GM08714 (cell line): ENCODE measurements around the gene FANCL.
"Not testable (repeated sequence)": the region's sequence is repeated elsewhere in the genome, so short reads cannot be mapped to it uniquely, and the experiment has no call there.

Source experiments
- H3K4me3 ChIP-seq: fragments of 200-500 bp; sonication (Bioruptor generic); 2 replicates; pipeline ENCODE4 v1.5.1; 2014; ENCODE audit warnings: mild to moderate bottlenecking, low read length, inconsistent platforms
- ZNF274 ChIP-seq: IDR thresholded peaks from 2 replicates; pipeline ENCODE4 v1.6.1; 2012; ENCODE audit warnings: mild to moderate bottlenecking, low read depth, low read length

Gene FANCL

GRCh38 chr2:58235170-58235569 lies 6.0 kb downstream of the FANCL start:
- H3K4me3 ChIP-seq = no peak overlapping the region
- TF ChIP-seq ZNF274 = no peak

GRCh38 chr2:58228299-58228698 lies 12.8 kb downstream of the FANCL start:
- TF ChIP-seq ZNF274 = no peak
- no peak overlapping the region for H3K4me3 ChIP-seq

GRCh38 chr2:58227171-58227917 lies 13.8 kb downstream of the FANCL start:
- H3K4me3 ChIP-seq = no peak overlapping the region
- no peak for TF ChIP-seq ZNF274

GRCh38 chr2:58221909-58222308 lies 19.2 kb downstream of the FANCL start:
- TF ChIP-seq ZNF274 = no peak
- no peak overlapping the region for H3K4me3 ChIP-seq

- no peak for TF ChIP-seq ZNF274
- no peak overlapping the region for H3K4me3 ChIP-seq
These were observed 25.7 kb downstream of the FANCL start for GRCh38 chr2:58215429-58215828.

GRCh38 chr2:58210951-58211568 lies 30.1 kb downstream of the FANCL start:
- not testable (repeated sequence) for H3K4me3 ChIP-seq

- no peak overlapping the region for H3K4me3 ChIP-seq
- no peak for TF ChIP-seq ZNF274
These were observed 33.9 kb downstream of the FANCL start for GRCh38 chr2:58207189-58207588.

GRCh38 chr2:58206785-58207184 lies 34.3 kb downstream of the FANCL start:
- no peak overlapping the region for H3K4me3 ChIP-seq
- no peak for TF ChIP-seq ZNF274

- no peak for TF ChIP-seq ZNF274
- H3K4me3 ChIP-seq = no peak overlapping the region
These were observed 36.7 kb downstream of the FANCL start for GRCh38 chr2:58204195-58204959.

GRCh38 chr2:58203018-58203417 lies 38.1 kb downstream of the FANCL start:
- no peak for TF ChIP-seq ZNF274
- no peak overlapping the region for H3K4me3 ChIP-seq

GRCh38 chr2:58202404-58202803 lies 38.7 kb downstream of the FANCL start:
- no peak for TF ChIP-seq ZNF274
- no peak overlapping the region for H3K4me3 ChIP-seq

GRCh38 chr2:58197894-58198293 lies 43.2 kb downstream of the FANCL start:
- H3K4me3 ChIP-seq = no peak overlapping the region
- TF ChIP-seq ZNF274 = no peak

- TF ChIP-seq ZNF274 = no peak
- no peak overlapping the region for H3K4me3 ChIP-seq
These were observed 45.5 kb downstream of the FANCL start for GRCh38 chr2:58195662-58196061.

GRCh38 chr2:58194458-58194857 lies 46.7 kb downstream of the FANCL start:
- no peak for TF ChIP-seq ZNF274
- no peak overlapping the region for H3K4me3 ChIP-seq

- not testable (repeated sequence) for H3K4me3 ChIP-seq
These were observed 54.1 kb downstream of the FANCL start for GRCh38 chr2:58187022-58187421.
